22Rv1 (cell line): Measurements from ENCODE around the gene ANXA8.

Experiments
- CTCF ChIP-seq: fragments of 450-650 bp; IDR thresholded peaks from 2 replicates; pipeline ENCODE4 v1.5.1; 2017; ENCODE audit warnings: mild to moderate bottlenecking
- ZFX ChIP-seq: fragments of 450-650 bp; IDR thresholded peaks from 2 replicates; pipeline ENCODE4 v1.6.1; 2017; ENCODE audit warnings: antibody characterized with exemption, borderline replicate concordance

- TF ChIP-seq CTCF = no peak
- no peak for TF ChIP-seq ZFX
These were observed 27.7 kb downstream of the ANXA8 start for GRCh38 chr10:47456079-47456785.
